OCI-LY3 (cell line): ENCODE results near the gene NDN.

Source experiments
- H2AFZ ChIP-seq: fragments of 200-600, 300-600 bp; shearing (Covaris generic); 2 replicates; pipeline ENCODE4 v1.6.0; 2014; ENCODE audit warnings: antibody characterized with exemption, low read depth, low read length
- H3K27ac ChIP-seq: fragments of 200-600, 300-600 bp; sonication (generic); 2 replicates; pipeline ENCODE4 v1.5.1; 2014; ENCODE audit warnings: mild to moderate bottlenecking, low read length, moderate library complexity, mixed read lengths
- H3K27me3 ChIP-seq: fragments of 200-600, 300-600 bp; sonication (generic); 2 replicates; pipeline ENCODE4 v1.6.1; 2014; ENCODE audit warnings: low read depth, low read length, mixed read lengths
- H3K36me3 ChIP-seq: fragments of 200-600, 300-600 bp; sonication (generic); replicated peaks from 2 replicates; pipeline ENCODE3; 2014; ENCODE audit warnings: low read depth, low read length, mixed read lengths
- H3K4me1 ChIP-seq: fragments of 300-600, 200-600 bp; sonication (generic); 2 replicates; pipeline ENCODE4 v1.6.1; 2014; ENCODE audit warnings: low read length, mixed read lengths
- H3K4me2 ChIP-seq: fragments of 200-600, 300-600 bp; sonication (generic); 2 replicates; pipeline ENCODE4 v1.6.1; 2014; ENCODE audit warnings: low read length, mixed read lengths
- H3K4me3 ChIP-seq: fragments of 300-600, 200-600 bp; sonication (generic); 2 replicates; pipeline ENCODE4 v1.5.1; 2014; ENCODE audit warnings: antibody characterized with exemption, mild to moderate bottlenecking, low read length, moderate library complexity
- H3K79me2 ChIP-seq: fragments of 300-600, 200-600 bp; shearing (Covaris generic); 2 replicates; pipeline ENCODE4 v1.6.1; 2014; ENCODE audit warnings: mild to moderate bottlenecking, low read length, mixed read lengths
- H3K9ac ChIP-seq: fragments of 300-600, 200-600 bp; shearing (Covaris generic); 2 replicates; pipeline ENCODE4 v1.6.0; 2014; ENCODE audit warnings: mild to moderate bottlenecking, low read length, moderate library complexity
- H3K9me3 ChIP-seq: fragments of 200-600, 300-600 bp; shearing (Covaris generic); 2 replicates; pipeline ENCODE4 v1.6.1; 2014; ENCODE audit warnings: low read length, mixed read lengths; ENCODE audit not compliant: insufficient read depth
- H4K20me1 ChIP-seq: fragments of 200-600, 300-600 bp; sonication (generic); 2 replicates; pipeline ENCODE4 v1.6.1; 2016; ENCODE audit warnings: low read length, mixed read lengths; ENCODE audit not compliant: insufficient read depth
- EZH2phosphoT487 ChIP-seq: fragments of 200-600 bp; shearing (Covaris generic); IDR thresholded peaks from 2 replicates; pipeline ENCODE4 v1.6.1; 2018; ENCODE audit warnings: antibody characterized with exemption, mixed run types, low read depth
- TF ChIP-seq, protein P1 (sequence below): fragments of 200-600, 300-600 bp; sonication (generic); IDR thresholded peaks from 2 replicates; pipeline ENCODE4 v1.5.1; 2014; ENCODE audit warnings: antibody characterized with exemption, low read length, low read depth

NDN gene

DNA sequence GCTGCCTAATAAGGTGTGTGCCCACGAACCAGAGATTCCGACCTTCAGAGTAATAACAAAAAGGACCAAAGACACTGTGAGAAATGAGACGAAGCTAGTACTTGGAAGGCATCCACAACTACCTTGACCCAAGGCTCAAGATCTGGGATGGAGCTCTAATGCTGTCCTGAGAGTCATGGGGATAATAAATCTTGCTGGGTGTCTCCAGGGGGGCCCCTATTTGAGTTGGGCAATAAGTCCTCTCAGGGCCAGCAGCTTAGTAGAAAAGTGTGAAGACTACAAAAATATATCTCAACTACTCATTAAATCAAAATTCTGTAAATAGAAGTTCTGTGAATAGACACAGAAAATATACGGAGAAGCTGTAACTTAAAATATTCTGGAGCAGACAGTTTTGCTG is 2.9 kb upstream of the NDN start:
- peak overlapping the region; percentile 33 for H3K4me2 ChIP-seq
- no peak overlapping the region for H3K27ac ChIP-seq
- H3K79me2 ChIP-seq, result no peaks in the 10 kb centered on the region
- TF ChIP-seq, protein P1, sequence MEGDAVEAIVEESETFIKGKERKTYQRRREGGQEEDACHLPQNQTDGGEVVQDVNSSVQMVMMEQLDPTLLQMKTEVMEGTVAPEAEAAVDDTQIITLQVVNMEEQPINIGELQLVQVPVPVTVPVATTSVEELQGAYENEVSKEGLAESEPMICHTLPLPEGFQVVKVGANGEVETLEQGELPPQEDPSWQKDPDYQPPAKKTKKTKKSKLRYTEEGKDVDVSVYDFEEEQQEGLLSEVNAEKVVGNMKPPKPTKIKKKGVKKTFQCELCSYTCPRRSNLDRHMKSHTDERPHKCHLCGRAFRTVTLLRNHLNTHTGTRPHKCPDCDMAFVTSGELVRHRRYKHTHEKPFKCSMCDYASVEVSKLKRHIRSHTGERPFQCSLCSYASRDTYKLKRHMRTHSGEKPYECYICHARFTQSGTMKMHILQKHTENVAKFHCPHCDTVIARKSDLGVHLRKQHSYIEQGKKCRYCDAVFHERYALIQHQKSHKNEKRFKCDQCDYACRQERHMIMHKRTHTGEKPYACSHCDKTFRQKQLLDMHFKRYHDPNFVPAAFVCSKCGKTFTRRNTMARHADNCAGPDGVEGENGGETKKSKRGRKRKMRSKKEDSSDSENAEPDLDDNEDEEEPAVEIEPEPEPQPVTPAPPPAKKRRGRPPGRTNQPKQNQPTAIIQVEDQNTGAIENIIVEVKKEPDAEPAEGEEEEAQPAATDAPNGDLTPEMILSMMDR, result no peak
- TF ChIP-seq EZH2phosphoT487, result no peak
- H4K20me1 ChIP-seq, result no peaks in the 10 kb centered on the region
- no peaks in the 10 kb centered on the region for H3K9me3 ChIP-seq
- no peak overlapping the region for H3K4me3 ChIP-seq
- H3K9ac ChIP-seq, result no peak overlapping the region
- H3K36me3 ChIP-seq, result no peaks in the 10 kb centered on the region
- H2AFZ ChIP-seq, result peak overlapping the region; percentile 65; the same call in 1 of the 2 replicates
- no peaks in the 10 kb centered on the region for H3K27me3 ChIP-seq
- H3K4me1 ChIP-seq, result peaks cover 14% of the 10 kb centered on the region

DNA sequence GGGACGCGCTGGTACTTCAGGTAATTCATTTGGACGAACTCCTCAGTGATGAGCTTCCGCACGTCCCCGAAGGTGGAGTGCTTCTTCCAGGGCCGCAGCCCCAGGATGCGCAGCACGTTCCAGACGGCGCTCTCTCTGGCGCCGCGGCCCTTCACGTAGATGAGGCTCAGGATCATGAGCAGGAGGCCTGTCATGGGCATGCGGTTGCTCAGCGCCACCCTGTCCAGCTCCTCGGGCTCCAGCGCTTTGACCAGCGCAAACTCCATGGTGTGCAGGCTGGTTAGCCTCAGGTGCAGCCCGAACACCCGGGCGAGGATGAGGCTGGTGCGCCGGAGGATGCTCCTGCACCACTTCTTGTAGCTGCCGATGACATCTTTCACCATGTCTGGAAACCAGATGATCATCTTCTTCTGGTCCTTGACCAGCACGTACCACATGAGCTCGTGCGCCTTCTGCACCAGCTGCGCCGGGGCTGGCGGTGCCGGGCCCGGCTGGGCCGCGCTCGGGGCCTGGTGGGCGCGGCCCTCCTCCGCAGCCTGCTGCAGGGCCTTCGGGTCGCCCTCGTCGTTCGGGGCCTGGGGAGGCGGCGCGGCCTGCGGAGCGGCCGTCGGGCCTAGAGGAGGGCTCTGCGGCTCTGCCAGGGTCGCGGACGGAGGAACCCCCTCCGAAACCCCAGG is 501 bp downstream of the NDN start:
- Histone ChIP-seq H3K27ac (no peak overlapping the region), H3K9ac (no peak overlapping the region), H3K4me3 (no peak overlapping the region), H2AFZ (no peak overlapping the region), H4K20me1 (no peaks in the 10 kb centered on the region), H3K27me3 (no peaks in the 10 kb centered on the region), H3K4me2 (no peak overlapping the region), H3K79me2 (no peaks in the 10 kb centered on the region), H3K36me3 (no peaks in the 10 kb centered on the region), H3K4me1 (peaks cover 14% of the 10 kb centered on the region), H3K9me3 (no peaks in the 10 kb centered on the region)
- TF ChIP-seq, protein P1, result no peak

DNA sequence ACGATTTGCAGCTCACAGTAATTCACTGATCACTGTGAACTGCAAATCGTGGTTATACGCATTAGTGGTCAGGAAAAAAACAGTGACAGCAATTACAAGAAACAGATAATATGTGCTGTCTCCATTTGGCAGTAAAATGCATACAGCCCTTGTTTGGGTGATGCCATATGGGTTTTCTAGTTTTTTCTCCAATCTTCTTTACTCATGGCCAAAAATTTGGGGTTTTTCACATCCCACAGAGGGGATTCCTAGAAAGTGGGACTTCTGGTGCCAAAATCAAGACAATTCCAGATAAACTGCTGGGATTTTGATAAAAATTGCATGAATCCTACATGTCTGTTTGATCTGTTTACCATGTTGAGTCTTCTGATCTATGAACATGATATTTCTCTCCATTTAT is 15.6 kb downstream of the NDN start:
- no peak overlapping the region for H3K4me2 ChIP-seq
- H3K9ac ChIP-seq, result no peak overlapping the region
- no peaks in the 10 kb centered on the region for H3K27me3 ChIP-seq
- H3K36me3 ChIP-seq, result no peaks in the 10 kb centered on the region
- no peak overlapping the region for H3K4me3 ChIP-seq
- H2AFZ ChIP-seq, result no peak overlapping the region
- no peaks in the 10 kb centered on the region for H3K4me1 ChIP-seq
- no peaks in the 10 kb centered on the region for H3K79me2 ChIP-seq
- H3K9me3 ChIP-seq, result no peaks in the 10 kb centered on the region
- no peak overlapping the region for H3K27ac ChIP-seq
- no peaks in the 10 kb centered on the region for H4K20me1 ChIP-seq
- no peak for TF ChIP-seq EZH2phosphoT487
- TF ChIP-seq, protein P1, result no peak

DNA sequence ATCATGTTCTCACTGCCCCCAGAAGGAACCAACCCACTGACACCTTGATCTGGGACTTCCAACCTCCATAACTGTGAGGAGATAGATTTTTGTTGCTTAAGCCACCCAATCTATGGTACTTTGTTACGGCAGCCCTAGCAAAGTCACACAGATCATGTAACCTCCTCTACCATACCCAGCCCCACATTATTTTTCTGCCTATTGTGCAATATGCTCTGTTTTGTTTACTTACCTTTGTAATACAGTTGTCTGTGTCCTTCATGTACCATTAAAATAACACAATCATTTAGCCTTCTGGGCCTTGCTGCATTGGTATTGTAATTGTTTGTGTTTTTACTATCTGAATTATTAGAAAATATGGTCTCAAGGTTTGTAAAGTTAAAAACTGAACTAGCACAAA is 16.1 kb downstream of the NDN start:
- Histone ChIP-seq H3K4me2 (no peak overlapping the region), H3K4me3 (no peak overlapping the region), H3K27ac (no peak overlapping the region), H3K79me2 (no peaks in the 10 kb centered on the region), H3K27me3 (no peaks in the 10 kb centered on the region), H3K9me3 (no peaks in the 10 kb centered on the region), H3K4me1 (no peaks in the 10 kb centered on the region), H3K36me3 (no peaks in the 10 kb centered on the region), H3K9ac (no peak overlapping the region), H2AFZ (no peak overlapping the region), H4K20me1 (no peaks in the 10 kb centered on the region)
- TF ChIP-seq, protein P1, result no peak
- TF ChIP-seq EZH2phosphoT487, result no peak
